ENCODE data around the gene LY6G6C. TPM values are rescaled to one million over a fixed set of nuclear protein-coding genes. Genes with fewer than 3 reads are reported as not detected.

The LY6G6C gene
- total RNA-seq, 4 donors from 2014 or later = 1.4 TPM; not detected in 3

GRCh38 chr6:31762878-31763618 lies 41.5 kb upstream of the LY6G6C start:
- Histone ChIP-seq H3K27ac (peak overlapping the region in 1 of 2 donors; percentile 48), H3K36me3 (no peaks in the 10 kb centered on the region), H3K4me1 (no peaks in the 10 kb centered on the region), H3K4me3 (no peak overlapping the region), H3K27me3 (no peaks in the 10 kb centered on the region), H3K9me3 (no peaks in the 10 kb centered on the region)
- DNase-seq = no peak
- intact Hi-C loops (cut with DNase I; ENCODE audit: low total_unique reads) = no loop called here
- TF ChIP-seq CTCF (IDR thresholded peaks at IDR 0.05) = no peak
- TF ChIP-seq POLR2A (IDR thresholded peaks at IDR 0.05) = no peak

GRCh38 chr6:31762356-31762755 lies 40.8 kb upstream of the LY6G6C start, which contains the start of gene SAPCD1:
Gene SAPCD1 (plus strand): TSS chr6:31762656. CDS start chr6:31763055, 399 bp downstream.
- no peaks in the 10 kb centered on the region for H3K27me3 ChIP-seq
- peak within 1 kb of the TSS in 1 of 2 donors; percentile 48 for H3K27ac ChIP-seq
- H3K4me3 ChIP-seq = no peak within 1 kb of the TSS
- H3K9me3 ChIP-seq = no peaks in the 10 kb centered on the region
- DNase-seq = no peak
- H3K4me1 ChIP-seq = no peaks in the 10 kb centered on the region
- no peaks in the 10 kb centered on the region for H3K36me3 ChIP-seq
- TF ChIP-seq CTCF (IDR thresholded peaks at IDR 0.05) = no peak
- intact Hi-C loops (cut with DNase I; ENCODE audit: low total_unique reads) = no loop called here

GRCh38 chr6:31761343-31761742 lies 39.8 kb upstream of the LY6G6C start:
- no peaks in the 10 kb centered on the region for H3K9me3 ChIP-seq
- no peak overlapping the region for H3K27ac ChIP-seq
- H3K4me1 ChIP-seq = no peaks in the 10 kb centered on the region
- H3K36me3 ChIP-seq = no peaks in the 10 kb centered on the region
- H3K4me3 ChIP-seq = no peak overlapping the region
- DNase-seq = no peak
- intact Hi-C loops (cut with DNase I; ENCODE audit: low total_unique reads) = no loop called here
- no peak for TF ChIP-seq CTCF (IDR thresholded peaks at IDR 0.05)
- no peaks in the 10 kb centered on the region for H3K27me3 ChIP-seq

- Histone ChIP-seq H3K36me3 (no peaks in the 10 kb centered on the region), H3K27ac (no peak overlapping the region), H3K27me3 (no peaks in the 10 kb centered on the region), H3K4me3 (no peak overlapping the region), H3K4me1 (no peaks in the 10 kb centered on the region), H3K9me3 (no peaks in the 10 kb centered on the region)
- intact Hi-C loops (cut with DNase I; ENCODE audit: low total_unique reads) = no loop called here
- TF ChIP-seq POLR2A (IDR thresholded peaks at IDR 0.05) (no peak), CTCF (IDR thresholded peaks at IDR 0.05) (no peak)
- DNase-seq = no peak
Measured at GRCh38 chr6:31760790-31761189, 39.2 kb upstream of the LY6G6C start.

GRCh38 chr6:31758281-31758680 lies 36.7 kb upstream of the LY6G6C start:
- Histone ChIP-seq H3K4me3 (no peak overlapping the region), H3K4me1 (no peaks in the 10 kb centered on the region), H3K27ac (no peak overlapping the region), H3K27me3 (no peaks in the 10 kb centered on the region), H3K9me3 (no peaks in the 10 kb centered on the region), H3K36me3 (no peaks in the 10 kb centered on the region)
- no peak for DNase-seq
- TF ChIP-seq CTCF (IDR thresholded peaks at IDR 0.05) (no peak), POLR2A (IDR thresholded peaks at IDR 0.05) (no peak)
- intact Hi-C loops (cut with DNase I; ENCODE audit: low total_unique reads) = no loop called here
